ENCODE results near the gene P3H4. TPM values are rescaled to one million over a fixed set of nuclear protein-coding genes. Genes with fewer than 3 reads are reported as not detected.
A peak's percentile ranks its signal among the peaks of the same experiment; 100 is the strongest.
"Not testable (repeated sequence)": the region's sequence is repeated elsewhere in the genome, so short reads cannot be mapped to it uniquely, and the experiment has no call there.

The P3H4 gene
- total RNA-seq, 6 donors from 2014 or later: 5.8 to 26.2 (median 8.9) TPM

DNA sequence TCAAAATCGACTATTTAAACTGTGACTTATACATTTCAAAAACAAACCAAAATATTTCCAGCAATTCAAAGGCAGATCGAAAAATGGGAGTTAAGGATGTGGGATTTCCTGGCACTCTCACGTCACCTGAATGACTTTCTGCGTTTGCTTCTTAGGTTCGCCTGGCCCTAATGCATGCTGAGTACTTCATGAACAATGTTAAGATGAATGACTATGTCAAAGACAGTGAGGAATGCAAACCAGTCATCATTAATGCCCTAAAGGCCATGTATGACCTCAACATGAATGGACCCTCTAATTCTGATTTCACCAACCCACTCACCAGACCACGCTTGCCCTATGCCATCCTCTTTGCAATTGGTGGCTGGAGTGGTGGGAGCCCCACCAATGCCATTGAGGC, 33.2 kb upstream of the P3H4 start:
- WGBS, 2 donors: 92 to 94% methylated on average over 5 to 6 of the region's 6 CpGs
- H3K27ac ChIP-seq: no peak overlapping the region
- no peaks in the 10 kb centered on the region for H3K27me3 ChIP-seq
- H3K9me3 ChIP-seq: no peaks in the 10 kb centered on the region
- H3K36me3 ChIP-seq: peaks cover 0 to 3% (median 0%) of the 10 kb centered on the region in 4 donors
- peaks cover 0 to 6% (median 3%) of the 10 kb centered on the region in 4 donors for H3K4me1 ChIP-seq
- no peak for TF ChIP-seq EP300 (IDR thresholded peaks at IDR 0.05)
- no peak for TF ChIP-seq POLR2A (IDR thresholded peaks at IDR 0.05)
- TF ChIP-seq, protein P1, sequence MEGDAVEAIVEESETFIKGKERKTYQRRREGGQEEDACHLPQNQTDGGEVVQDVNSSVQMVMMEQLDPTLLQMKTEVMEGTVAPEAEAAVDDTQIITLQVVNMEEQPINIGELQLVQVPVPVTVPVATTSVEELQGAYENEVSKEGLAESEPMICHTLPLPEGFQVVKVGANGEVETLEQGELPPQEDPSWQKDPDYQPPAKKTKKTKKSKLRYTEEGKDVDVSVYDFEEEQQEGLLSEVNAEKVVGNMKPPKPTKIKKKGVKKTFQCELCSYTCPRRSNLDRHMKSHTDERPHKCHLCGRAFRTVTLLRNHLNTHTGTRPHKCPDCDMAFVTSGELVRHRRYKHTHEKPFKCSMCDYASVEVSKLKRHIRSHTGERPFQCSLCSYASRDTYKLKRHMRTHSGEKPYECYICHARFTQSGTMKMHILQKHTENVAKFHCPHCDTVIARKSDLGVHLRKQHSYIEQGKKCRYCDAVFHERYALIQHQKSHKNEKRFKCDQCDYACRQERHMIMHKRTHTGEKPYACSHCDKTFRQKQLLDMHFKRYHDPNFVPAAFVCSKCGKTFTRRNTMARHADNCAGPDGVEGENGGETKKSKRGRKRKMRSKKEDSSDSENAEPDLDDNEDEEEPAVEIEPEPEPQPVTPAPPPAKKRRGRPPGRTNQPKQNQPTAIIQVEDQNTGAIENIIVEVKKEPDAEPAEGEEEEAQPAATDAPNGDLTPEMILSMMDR (IDR thresholded peaks at IDR 0.05): no peak
- H3K4me3 ChIP-seq: no peak overlapping the region
- no peak for ATAC-seq (ENCODE audit: low FRiP score in 2 of 2)
- DNase-seq: no peak

DNA sequence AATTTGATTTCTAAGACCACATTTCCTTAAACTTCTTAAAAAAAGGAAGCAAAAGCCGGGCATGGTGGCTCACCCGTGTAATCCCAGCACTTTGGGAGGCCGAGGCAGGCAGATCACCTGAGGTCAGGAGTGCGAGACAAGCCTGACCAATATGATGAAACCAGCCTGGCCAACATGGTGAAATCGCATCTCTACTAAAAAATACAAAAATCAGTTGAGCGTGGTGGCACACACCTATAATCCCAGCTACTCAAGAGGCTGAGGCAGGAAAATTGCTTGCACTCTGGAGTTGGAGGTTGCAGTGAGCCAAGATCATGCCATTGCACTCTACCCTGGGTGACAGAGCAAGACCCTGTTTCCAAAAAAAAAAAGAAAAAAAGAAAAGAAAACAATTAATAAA, 29.0 kb upstream of the P3H4 start:
- H3K4me3 ChIP-seq; H3K36me3 ChIP-seq; ATAC-seq (ENCODE audit: low FRiP score in 2 of 2); H3K9me3 ChIP-seq; H3K27me3 ChIP-seq; DNase-seq; H3K27ac ChIP-seq: not testable (repeated sequence)
- 64 to 85% methylated on average over 6 of the region's 6 CpGs for WGBS, 2 donors
- peaks cover 0 to 10% (median 6%) of the 10 kb centered on the region in 4 donors for H3K4me1 ChIP-seq

DNA sequence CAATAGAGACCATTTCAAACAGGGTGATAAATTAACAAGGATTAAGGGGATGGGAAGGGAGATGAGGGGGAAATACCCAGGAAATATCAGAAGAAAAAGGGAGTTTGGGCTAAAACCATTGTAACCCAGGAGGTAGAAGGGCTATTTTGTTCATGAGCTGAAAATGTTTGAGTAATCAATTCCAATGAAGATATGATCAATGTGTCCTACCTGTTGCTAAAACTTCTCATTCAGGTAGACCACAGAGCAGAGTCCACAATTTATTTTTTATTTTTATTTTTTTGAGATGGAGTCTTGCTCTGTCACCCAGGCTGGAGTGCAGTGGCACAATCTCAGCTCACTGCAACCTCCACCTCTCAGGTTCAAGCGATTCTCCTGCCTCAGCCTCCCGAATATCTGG, 27.7 kb upstream of the P3H4 start:
- not testable (repeated sequence) for H3K4me3 ChIP-seq; H3K36me3 ChIP-seq; DNase-seq; H3K27ac ChIP-seq; H3K9me3 ChIP-seq; ATAC-seq (ENCODE audit: low FRiP score in 2 of 2); H3K27me3 ChIP-seq
- 96 to 97% methylated on average over 2 of the region's 2 CpGs for WGBS, 2 donors
- H3K4me1 ChIP-seq: peaks cover 5 to 22% (median 13%) of the 10 kb centered on the region in 4 donors

DNA sequence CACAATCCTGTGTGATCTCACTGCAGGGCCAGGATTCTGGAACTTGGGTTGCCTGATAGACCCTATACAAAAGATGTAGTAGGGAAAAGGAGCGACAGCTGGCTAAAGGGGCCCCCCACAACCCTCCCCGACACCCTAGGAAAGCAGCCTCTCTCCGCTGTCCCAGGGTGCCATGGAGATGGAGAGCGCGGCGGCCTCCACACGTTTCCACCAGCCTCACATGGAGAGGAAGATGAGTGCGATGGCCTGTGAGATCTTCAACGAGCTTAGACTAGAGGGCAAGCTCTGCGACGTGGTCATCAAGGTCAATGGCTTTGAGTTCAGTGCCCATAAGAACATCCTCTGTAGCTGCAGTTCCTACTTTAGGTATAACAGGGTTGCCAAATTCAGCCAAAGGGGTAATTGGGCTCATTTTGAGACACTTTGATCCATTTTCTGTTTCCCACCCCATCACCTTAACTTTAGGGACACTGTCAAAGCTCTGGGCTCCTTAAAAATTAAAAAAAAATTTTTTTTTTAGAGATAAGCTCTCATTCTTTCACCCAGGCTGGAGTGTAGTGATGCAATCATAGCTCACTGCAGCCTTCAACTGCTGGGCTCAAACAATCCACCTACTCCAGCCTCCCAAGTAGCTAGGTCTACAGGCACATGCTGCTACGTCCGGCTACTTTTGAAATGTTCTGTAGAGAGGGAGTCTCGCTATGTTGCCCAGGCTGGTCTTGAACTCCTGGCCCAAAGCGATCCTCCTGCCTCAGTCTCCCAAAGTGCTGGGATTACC, 26.2 kb upstream of the P3H4 start, which contains the start of gene KLHL10:
KLHL10 (plus strand) TSS at position 65 of the 778 bp plus-strand sequence; CDS start at position 173, 108 bp downstream.
- no peaks in the 10 kb centered on the region for H3K9me3 ChIP-seq
- peaks cover 0 to under 1% (median 0%) of the 10 kb centered on the region in 4 donors for H3K36me3 ChIP-seq
- H3K27ac ChIP-seq: peak within 1 kb of the TSS in 2 of 4 donors; percentile 74 to 78
- H3K27me3 ChIP-seq: no peaks in the 10 kb centered on the region
- DNase-seq: no peak
- TF ChIP-seq, protein P1 (IDR thresholded peaks at IDR 0.05): no peak
- TF ChIP-seq EP300 (IDR thresholded peaks at IDR 0.05): no peak
- TF ChIP-seq POLR2A (IDR thresholded peaks at IDR 0.05): no peak
- no peak for TF ChIP-seq POLR2AphosphoS5 (IDR thresholded peaks at IDR 0.05)
- H3K4me1 ChIP-seq: peaks cover 5 to 23% (median 13%) of the 10 kb centered on the region in 4 donors
- ATAC-seq (ENCODE audit: low FRiP score in 2 of 2): no peak
- WGBS, 2 donors: 89% methylated on average over 15 of the region's 15 CpGs
- peak within 1 kb of the TSS in 3 of 4 donors; percentile 77 to 94 (median 91) for H3K4me3 ChIP-seq

DNA sequence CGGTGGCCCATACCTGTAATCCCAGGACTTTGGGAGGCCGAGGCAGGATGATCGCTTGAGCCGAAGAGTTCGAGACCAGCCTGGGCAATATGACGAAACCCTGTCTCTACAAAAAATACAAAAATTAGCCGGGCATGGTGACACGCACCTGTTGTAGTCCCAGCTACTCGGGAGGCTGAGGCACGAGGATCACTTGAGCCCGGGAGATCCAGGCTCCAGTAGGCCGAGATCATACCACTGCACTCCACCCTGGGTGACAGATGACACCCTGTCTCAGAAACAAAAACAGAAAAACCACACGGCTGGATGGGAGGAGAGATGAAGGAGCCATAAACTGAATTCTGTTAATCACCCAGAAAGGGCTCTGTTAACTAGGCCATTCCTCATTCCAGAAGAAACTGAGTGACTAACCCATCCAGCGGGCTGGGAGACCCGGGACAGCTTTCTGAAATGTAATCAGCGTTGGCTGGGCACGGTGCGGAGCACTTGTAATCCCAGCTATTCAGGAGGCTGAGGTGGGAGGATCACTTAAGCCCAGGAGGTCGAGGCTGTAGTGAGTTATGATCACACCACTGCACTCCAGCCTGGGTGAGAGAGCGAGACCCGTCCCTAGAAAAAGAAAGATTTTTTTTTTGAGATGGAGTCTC, 24.9 kb upstream of the P3H4 start:
- no peak for ATAC-seq (ENCODE audit: low FRiP score in 2 of 2)

More for the DNA sequence above, 24.9 kb upstream of the P3H4 start:
- TF ChIP-seq, protein P1 (IDR thresholded peaks at IDR 0.05): no peak
- TF ChIP-seq POLR2AphosphoS5 (IDR thresholded peaks at IDR 0.05) (no peak), EP300 (IDR thresholded peaks at IDR 0.05) (no peak), POLR2A (IDR thresholded peaks at IDR 0.05) (no peak)
- WGBS, 2 donors: 44 to 54% methylated on average over 21 of the region's 21 CpGs
- H3K27me3 ChIP-seq: no peaks in the 10 kb centered on the region
- no peak for DNase-seq
- H3K4me1 ChIP-seq: peaks cover 5 to 23% (median 13%) of the 10 kb centered on the region in 4 donors
- peaks cover 0 to 13% (median 4%) of the 10 kb centered on the region in 4 donors for H3K36me3 ChIP-seq
- no peaks in the 10 kb centered on the region for H3K9me3 ChIP-seq
- H3K4me3 ChIP-seq: peak overlapping the region; percentile 77 to 94 (median 90)
- H3K27ac ChIP-seq: peak overlapping the region; percentile 16 to 85 (median 76)

Data from upper lobe of left lung (tissue), 6 donors.